ENCODE data around the gene OR2T1.
"Not testable (repeated sequence)": the region's sequence is repeated elsewhere in the genome, so short reads cannot be mapped to it uniquely, and the experiment has no call there.

DNA sequence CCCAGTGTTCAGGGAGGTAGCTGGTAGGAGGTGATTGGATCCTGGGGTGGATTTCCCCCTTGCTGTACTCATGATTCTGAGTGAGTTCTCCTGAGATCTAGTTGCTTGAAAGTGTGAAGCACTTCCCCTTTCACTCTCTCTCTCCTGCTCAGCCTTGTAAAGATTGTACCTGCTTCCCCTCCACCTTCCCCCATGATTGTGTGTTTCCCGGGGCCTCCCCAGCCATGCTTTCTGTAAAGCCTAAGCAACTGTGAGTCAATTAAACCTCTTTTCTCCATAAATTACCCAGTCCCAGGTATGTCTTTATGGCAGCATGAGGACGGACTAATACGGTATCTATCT lies 25.3 kb downstream of the OR2T1 start:
- TF ChIP-seq, protein P1, sequence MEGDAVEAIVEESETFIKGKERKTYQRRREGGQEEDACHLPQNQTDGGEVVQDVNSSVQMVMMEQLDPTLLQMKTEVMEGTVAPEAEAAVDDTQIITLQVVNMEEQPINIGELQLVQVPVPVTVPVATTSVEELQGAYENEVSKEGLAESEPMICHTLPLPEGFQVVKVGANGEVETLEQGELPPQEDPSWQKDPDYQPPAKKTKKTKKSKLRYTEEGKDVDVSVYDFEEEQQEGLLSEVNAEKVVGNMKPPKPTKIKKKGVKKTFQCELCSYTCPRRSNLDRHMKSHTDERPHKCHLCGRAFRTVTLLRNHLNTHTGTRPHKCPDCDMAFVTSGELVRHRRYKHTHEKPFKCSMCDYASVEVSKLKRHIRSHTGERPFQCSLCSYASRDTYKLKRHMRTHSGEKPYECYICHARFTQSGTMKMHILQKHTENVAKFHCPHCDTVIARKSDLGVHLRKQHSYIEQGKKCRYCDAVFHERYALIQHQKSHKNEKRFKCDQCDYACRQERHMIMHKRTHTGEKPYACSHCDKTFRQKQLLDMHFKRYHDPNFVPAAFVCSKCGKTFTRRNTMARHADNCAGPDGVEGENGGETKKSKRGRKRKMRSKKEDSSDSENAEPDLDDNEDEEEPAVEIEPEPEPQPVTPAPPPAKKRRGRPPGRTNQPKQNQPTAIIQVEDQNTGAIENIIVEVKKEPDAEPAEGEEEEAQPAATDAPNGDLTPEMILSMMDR (IDR thresholded peaks at IDR 0.05): not testable (repeated sequence)
- not testable (repeated sequence) for TF ChIP-seq EZH2 (IDR thresholded peaks at IDR 0.05; ENCODE audit: borderline replicate concordance, insufficient read depth, low read depth, low read length, poor library complexity, severe bottlenecking)

Measured in B cell (primary cell).